Gastroesophageal sphincter (tissue), 3 donors: Measurements from ENCODE around the gene TRMT61A.

Source experiments
- CTCF ChIP-seq, 4 experiments: fragments of 200-600 bp in 2 of 4; fragments of 450-650 bp in 2 of 4; sonication (generic) in 1 of 4; IDR thresholded peaks; one replicate each; pipeline ENCODE4 v1.5.1; 2017 to 2019; ENCODE audit warnings: antibody characterized with exemption in 4 of 4, mild to moderate bottlenecking in 2 of 4, moderate library complexity in 2 of 4
- EP300 ChIP-seq: sonication (generic); formaldehyde crosslinking; IDR thresholded peaks from one replicate; pipeline ENCODE4 v1.6.1; 2017; ENCODE audit warnings: antibody characterized with exemption, mild to moderate bottlenecking
- POLR2A ChIP-seq, 2 donors: fragments of 450-650 bp; IDR thresholded peaks; one replicate each; pipeline ENCODE4 v1.6.1; 2017; ENCODE audit warnings: antibody characterized with exemption in 2 of 2, mild to moderate bottlenecking in 2 of 2, moderate library complexity in 1 of 2
- POLR2AphosphoS5 ChIP-seq: sonication (generic); formaldehyde crosslinking; IDR thresholded peaks from one replicate; pipeline ENCODE4 v1.6.1; 2017; ENCODE audit warnings: antibody characterized with exemption

DNA sequence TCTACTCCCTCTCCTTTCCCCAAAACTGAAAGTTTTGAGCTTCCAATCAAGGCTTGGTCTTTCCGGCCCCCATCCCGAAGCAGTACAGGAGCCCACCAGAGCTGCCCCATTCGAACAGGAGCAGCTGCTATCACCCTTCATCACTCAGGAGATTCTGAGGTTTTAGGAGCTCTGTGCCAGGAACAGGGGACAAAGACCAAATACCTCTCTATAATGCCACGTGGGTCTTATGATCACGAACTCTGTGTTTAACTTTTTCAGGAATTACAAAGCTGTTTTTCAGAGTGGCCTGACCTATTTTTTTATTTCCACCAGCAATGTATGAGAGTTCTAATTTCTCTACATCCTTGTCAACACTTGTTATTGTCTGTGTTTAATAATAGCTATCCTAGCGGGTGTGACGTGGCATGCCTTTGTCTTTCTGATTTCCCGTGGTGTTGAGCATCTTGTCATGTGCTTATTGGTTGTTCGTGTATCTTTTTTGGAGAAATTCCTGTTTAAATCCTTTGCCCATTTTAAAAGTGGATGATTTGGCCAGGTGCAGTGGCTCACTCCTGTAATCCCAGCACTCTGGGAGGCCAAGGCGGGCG is 55.4 kb downstream of the TRMT61A start:
- TF ChIP-seq CTCF (IDR thresholded peaks at IDR 0.05) (no peak), EP300 (no peak), POLR2A (IDR thresholded peaks at IDR 0.05) (no peak), POLR2AphosphoS5 (no peak)
